ENCODE measurements around the gene GIPC1. TPM values are rescaled to one million over a fixed set of nuclear protein-coding genes. Genes with fewer than 3 reads are reported as not detected.
"Not testable (repeated sequence)": the region's sequence is repeated elsewhere in the genome, so short reads cannot be mapped to it uniquely, and the experiment has no call there.

The GIPC1 gene
- total RNA-seq, 1 donor: 155 TPM

GRCh38 chr19:14470031-14470876 is 25.7 kb downstream of the GIPC1 start:
- TF ChIP-seq, protein P1, sequence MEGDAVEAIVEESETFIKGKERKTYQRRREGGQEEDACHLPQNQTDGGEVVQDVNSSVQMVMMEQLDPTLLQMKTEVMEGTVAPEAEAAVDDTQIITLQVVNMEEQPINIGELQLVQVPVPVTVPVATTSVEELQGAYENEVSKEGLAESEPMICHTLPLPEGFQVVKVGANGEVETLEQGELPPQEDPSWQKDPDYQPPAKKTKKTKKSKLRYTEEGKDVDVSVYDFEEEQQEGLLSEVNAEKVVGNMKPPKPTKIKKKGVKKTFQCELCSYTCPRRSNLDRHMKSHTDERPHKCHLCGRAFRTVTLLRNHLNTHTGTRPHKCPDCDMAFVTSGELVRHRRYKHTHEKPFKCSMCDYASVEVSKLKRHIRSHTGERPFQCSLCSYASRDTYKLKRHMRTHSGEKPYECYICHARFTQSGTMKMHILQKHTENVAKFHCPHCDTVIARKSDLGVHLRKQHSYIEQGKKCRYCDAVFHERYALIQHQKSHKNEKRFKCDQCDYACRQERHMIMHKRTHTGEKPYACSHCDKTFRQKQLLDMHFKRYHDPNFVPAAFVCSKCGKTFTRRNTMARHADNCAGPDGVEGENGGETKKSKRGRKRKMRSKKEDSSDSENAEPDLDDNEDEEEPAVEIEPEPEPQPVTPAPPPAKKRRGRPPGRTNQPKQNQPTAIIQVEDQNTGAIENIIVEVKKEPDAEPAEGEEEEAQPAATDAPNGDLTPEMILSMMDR (IDR thresholded peaks at IDR 0.05; ENCODE audit: insufficient read depth, low read depth, low read length): no peak
- no peak overlapping the region for H3K4me3 ChIP-seq (ENCODE audit: low read depth, low read length)
- no peak for DNase-seq (ENCODE audit: low read depth)

- no peak overlapping the region for H3K4me3 ChIP-seq (ENCODE audit: low read depth, low read length)
- TF ChIP-seq, protein P1 (IDR thresholded peaks at IDR 0.05; ENCODE audit: insufficient read depth, low read depth, low read length): no peak
- DNase-seq (ENCODE audit: low read depth): no peak
Observed at GRCh38 chr19:14467816-14468215, 28.1 kb downstream of the GIPC1 start.

GRCh38 chr19:14467391-14467790 is 28.5 kb downstream of the GIPC1 start:
- no peak overlapping the region for H3K4me3 ChIP-seq (ENCODE audit: low read depth, low read length)
- TF ChIP-seq, protein P1 (IDR thresholded peaks at IDR 0.05; ENCODE audit: insufficient read depth, low read depth, low read length): no peak
- DNase-seq (ENCODE audit: low read depth): no peak

DNA sequence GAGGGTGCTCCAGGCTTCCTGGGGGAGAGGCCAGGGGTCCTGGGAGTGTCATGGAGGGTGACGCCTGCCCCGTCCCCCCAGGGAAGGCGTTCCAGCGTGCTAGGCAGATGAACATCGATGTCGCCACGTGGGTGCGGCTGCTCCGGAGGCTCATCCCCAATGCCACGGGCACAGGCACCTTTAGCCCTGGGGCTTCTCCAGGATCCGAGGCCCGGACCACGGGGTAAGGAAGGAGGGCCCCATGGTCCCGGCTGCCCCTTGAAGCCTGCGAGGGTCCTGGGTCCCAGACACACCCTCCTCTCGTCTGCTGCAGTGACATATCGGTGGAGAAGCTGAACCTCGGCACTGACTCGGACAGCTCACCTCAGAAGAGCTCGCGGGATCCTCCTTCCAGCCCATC is 32.2 kb downstream of the GIPC1 start:
- DNase-seq (ENCODE audit: low read depth): no peak
- TF ChIP-seq, protein P1 (IDR thresholded peaks at IDR 0.05; ENCODE audit: insufficient read depth, low read depth, low read length): no peak
- H3K4me3 ChIP-seq (ENCODE audit: low read depth, low read length): no peak overlapping the region

DNA sequence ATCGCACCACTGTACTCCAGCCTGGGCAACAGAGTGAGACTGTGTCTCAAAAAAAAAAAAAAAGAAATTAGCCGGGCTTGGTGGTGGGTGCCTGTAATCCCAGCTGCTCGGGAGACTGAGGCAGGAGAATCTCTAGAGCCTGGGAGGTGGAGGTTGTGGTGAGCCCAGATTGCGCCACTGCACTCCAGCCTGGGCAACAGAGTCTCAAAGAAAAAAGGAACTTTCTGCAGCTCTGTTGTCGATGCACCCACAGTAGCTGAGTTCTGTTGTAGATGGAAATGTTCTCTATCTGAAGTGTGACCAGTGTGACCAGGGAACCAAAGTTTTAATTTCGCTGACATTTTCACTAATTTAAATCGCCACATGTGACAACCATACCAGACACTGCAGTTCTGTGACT is 33.5 kb downstream of the GIPC1 start:
- not testable (repeated sequence) for DNase-seq (ENCODE audit: low read depth); H3K4me3 ChIP-seq (ENCODE audit: low read depth, low read length)

DNA sequence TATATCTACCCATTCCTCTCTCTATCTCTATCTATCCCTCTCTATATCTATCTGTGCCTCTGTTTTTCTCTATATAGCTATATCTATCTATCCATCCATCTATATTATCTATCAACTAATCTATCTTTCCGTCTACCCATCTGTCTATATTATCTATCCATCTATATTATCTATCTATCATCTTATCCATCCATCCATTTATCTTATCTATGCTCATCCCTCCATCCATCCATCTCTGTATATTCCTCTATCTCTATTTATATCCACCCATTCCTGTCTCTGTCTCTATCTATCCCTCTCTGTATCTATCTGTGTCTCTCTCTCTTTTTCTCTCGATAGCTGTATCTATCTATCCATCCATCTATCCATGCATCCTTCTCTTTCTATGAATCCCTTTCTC is 35.0 kb downstream of the GIPC1 start:
- H3K4me3 ChIP-seq (ENCODE audit: low read depth, low read length): no peak overlapping the region
- no peak for DNase-seq (ENCODE audit: low read depth)
- TF ChIP-seq, protein P1 (IDR thresholded peaks at IDR 0.05; ENCODE audit: insufficient read depth, low read depth, low read length): no peak

- TF ChIP-seq, protein P1 (IDR thresholded peaks at IDR 0.05; ENCODE audit: insufficient read depth, low read depth, low read length): no peak
- no peak overlapping the region for H3K4me3 ChIP-seq (ENCODE audit: low read depth, low read length)
- no peak for DNase-seq (ENCODE audit: low read depth)
Observed at GRCh38 chr19:14459703-14460102, 36.2 kb downstream of the GIPC1 start.

DNA sequence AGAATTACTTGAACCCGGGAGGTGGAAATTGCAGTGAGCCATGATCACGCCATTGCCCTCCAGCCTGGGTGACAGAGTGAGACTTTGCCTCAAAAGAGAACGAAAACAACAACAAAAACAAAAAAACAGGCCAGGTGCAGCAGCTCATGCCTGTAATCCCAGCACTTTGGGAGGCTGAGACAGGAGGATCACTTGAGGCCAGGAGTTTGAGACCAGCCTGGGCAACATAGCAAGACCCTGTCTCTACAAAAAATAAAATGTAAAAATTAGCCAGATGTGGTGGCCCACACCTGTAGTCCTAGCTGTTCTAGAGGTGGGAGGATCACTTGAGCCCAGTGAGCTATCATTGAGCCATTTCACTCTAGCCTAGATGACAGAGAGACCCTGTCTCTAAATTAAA is 43.6 kb downstream of the GIPC1 start:
- not testable (repeated sequence) for H3K4me3 ChIP-seq (ENCODE audit: low read depth, low read length); DNase-seq (ENCODE audit: low read depth)
